ENCODE data around the gene FIBCD1.

DNA sequence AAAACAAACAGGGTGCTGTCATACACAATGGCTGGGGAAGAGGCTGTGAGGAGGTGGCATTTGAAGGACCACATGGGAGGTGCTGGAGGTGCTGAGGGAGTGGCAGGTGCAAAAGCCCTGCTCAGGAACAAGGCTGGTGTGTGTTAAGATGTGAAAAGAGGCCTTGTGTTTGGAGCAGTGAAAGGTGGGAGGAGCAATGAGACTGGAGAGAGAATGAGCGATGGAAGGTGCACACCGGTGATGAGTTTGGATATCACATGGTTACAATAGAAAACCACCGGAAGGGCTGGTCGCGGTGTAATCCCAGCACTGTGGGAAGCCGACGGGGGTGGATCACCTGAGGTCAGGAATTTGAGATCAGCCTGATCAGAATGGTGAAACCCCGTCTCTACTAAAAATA is 9.2 kb upstream of the FIBCD1 start:
- TF ChIP-seq, protein P1, sequence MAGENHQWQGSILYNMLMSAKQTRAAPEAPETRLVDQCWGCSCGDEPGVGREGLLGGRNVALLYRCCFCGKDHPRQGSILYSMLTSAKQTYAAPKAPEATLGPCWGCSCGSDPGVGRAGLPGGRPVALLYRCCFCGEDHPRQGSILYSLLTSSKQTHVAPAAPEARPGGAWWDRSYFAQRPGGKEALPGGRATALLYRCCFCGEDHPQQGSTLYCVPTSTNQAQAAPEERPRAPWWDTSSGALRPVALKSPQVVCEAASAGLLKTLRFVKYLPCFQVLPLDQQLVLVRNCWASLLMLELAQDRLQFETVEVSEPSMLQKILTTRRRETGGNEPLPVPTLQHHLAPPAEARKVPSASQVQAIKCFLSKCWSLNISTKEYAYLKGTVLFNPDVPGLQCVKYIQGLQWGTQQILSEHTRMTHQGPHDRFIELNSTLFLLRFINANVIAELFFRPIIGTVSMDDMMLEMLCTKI (IDR thresholded peaks at IDR 0.05; ENCODE audit: partially characterized antibody): no peak
- TF ChIP-seq POLR2A (conservative IDR thresholded peaks at IDR 0.05): no peak
- no peak for TF ChIP-seq PPARD (CRISPR knock-in tag; IDR thresholded peaks at IDR 0.05)
- TF ChIP-seq, protein P2, sequence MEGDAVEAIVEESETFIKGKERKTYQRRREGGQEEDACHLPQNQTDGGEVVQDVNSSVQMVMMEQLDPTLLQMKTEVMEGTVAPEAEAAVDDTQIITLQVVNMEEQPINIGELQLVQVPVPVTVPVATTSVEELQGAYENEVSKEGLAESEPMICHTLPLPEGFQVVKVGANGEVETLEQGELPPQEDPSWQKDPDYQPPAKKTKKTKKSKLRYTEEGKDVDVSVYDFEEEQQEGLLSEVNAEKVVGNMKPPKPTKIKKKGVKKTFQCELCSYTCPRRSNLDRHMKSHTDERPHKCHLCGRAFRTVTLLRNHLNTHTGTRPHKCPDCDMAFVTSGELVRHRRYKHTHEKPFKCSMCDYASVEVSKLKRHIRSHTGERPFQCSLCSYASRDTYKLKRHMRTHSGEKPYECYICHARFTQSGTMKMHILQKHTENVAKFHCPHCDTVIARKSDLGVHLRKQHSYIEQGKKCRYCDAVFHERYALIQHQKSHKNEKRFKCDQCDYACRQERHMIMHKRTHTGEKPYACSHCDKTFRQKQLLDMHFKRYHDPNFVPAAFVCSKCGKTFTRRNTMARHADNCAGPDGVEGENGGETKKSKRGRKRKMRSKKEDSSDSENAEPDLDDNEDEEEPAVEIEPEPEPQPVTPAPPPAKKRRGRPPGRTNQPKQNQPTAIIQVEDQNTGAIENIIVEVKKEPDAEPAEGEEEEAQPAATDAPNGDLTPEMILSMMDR (IDR thresholded peaks at IDR 0.05 in 2 of 3, conservative IDR thresholded peaks at IDR 0.05 in 1 of 3; ENCODE audit: insufficient read depth in 2 of 3, low read depth in 1 of 3, low read length in 3 of 3): no peak
- TF ChIP-seq FOXM1 (IDR thresholded peaks at IDR 0.05; ENCODE audit: low read depth): no peak
- no peak for TF ChIP-seq FOXM1 (CRISPR knock-in tag; IDR thresholded peaks at IDR 0.05; ENCODE audit: low read depth)
- no peak for TF ChIP-seq EZH2 (IDR thresholded peaks at IDR 0.05; ENCODE audit: borderline replicate concordance, low read depth, low read length)
- TF ChIP-seq, protein P3, sequence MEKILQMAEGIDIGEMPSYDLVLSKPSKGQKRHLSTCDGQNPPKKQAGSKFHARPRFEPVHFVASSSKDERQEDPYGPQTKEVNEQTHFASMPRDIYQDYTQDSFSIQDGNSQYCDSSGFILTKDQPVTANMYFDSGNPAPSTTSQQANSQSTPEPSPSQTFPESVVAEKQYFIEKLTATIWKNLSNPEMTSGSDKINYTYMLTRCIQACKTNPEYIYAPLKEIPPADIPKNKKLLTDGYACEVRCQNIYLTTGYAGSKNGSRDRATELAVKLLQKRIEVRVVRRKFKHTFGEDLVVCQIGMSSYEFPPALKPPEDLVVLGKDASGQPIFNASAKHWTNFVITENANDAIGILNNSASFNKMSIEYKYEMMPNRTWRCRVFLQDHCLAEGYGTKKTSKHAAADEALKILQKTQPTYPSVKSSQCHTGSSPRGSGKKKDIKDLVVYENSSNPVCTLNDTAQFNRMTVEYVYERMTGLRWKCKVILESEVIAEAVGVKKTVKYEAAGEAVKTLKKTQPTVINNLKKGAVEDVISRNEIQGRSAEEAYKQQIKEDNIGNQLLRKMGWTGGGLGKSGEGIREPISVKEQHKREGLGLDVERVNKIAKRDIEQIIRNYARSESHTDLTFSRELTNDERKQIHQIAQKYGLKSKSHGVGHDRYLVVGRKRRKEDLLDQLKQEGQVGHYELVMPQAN (IDR thresholded peaks at IDR 0.05; ENCODE audit: borderline replicate concordance): no peak

Data from K562 (cell line).